Keratinocyte (primary cell): ENCODE results near the gene CTTNBP2NL. TPM values are rescaled to one million over a fixed set of nuclear protein-coding genes. Genes with fewer than 3 reads are reported as not detected.

Experiments used
- DNase-seq: peaks from one replicate; pipeline ENCODE4 v3.0.0-alpha.2; 2011; ENCODE audit warnings: low read depth, missing footprints, low spot score
- FAIRE-seq: peaks from 2 replicates; lab custom pipeline; 2011; peaks lifted over from hg19 to GRCh38; lab: Jason Lieb, UNC
- H2AFZ ChIP-seq: 2 replicates; pipeline ENCODE4 v1.6.0; 2012; ENCODE audit warnings: low read length, control low read depth, inconsistent platforms; ENCODE audit not compliant: control insufficient read depth
- H3K27ac ChIP-seq: 2 replicates; pipeline ENCODE4 v1.5.1; 2011; ENCODE audit warnings: low read length; ENCODE audit not compliant: control insufficient read depth, insufficient read depth
- H3K27me3 ChIP-seq: 3 replicates; pipeline ENCODE4 v1.6.0; 2011; ENCODE audit warnings: low read length; ENCODE audit not compliant: control insufficient read depth, insufficient read depth; ENCODE audit errors: extremely low read depth
- H3K36me3 ChIP-seq, 2 experiments: 2 replicates in 1 of 2; 3 replicates in 1 of 2; pipeline ENCODE4 v1.5.1; 2011; ENCODE audit warnings: low read length in 2 of 2, mild to moderate bottlenecking in 1 of 2; ENCODE audit not compliant: control insufficient read depth in 2 of 2, insufficient read depth in 2 of 2; ENCODE audit errors: extremely low read depth in 1 of 2
- H3K4me1 ChIP-seq: 3 replicates; pipeline ENCODE4 v1.5.1; 2011; ENCODE audit warnings: low read length; ENCODE audit not compliant: control insufficient read depth, insufficient read depth; ENCODE audit errors: extremely low read depth
- H3K4me2 ChIP-seq: 3 replicates; pipeline ENCODE4 v1.6.0; 2011; ENCODE audit warnings: low read depth, low read length; ENCODE audit not compliant: control insufficient read depth, insufficient read depth; ENCODE audit errors: extremely low read depth
- H3K4me3 ChIP-seq, 3 experiments: fragments of 200-600 bp in 1 of 3; sonication (generic) in 1 of 3; 2 replicates in 2 of 3; 3 replicates in 1 of 3; pipeline ENCODE4 v1.5.1; 2011 to 2016; ENCODE audit warnings: low read length in 3 of 3, mild to moderate bottlenecking in 3 of 3, control low read depth in 2 of 3, inconsistent platforms in 1 of 3, low read depth in 1 of 3, mixed read lengths in 1 of 3, mixed run types in 1 of 3, moderate library complexity in 1 of 3; ENCODE audit not compliant: control insufficient read depth in 2 of 3, insufficient read depth in 2 of 3; ENCODE audit errors: extremely low read depth in 1 of 3
- H3K79me2 ChIP-seq: 2 replicates; pipeline ENCODE4 v1.6.0; 2012; ENCODE audit warnings: low read length; ENCODE audit not compliant: control insufficient read depth, insufficient read depth
- H3K9ac ChIP-seq: 3 replicates; pipeline ENCODE4 v1.6.0; 2011; ENCODE audit warnings: low read length; ENCODE audit not compliant: control insufficient read depth, insufficient read depth; ENCODE audit errors: extremely low read depth
- H3K9me1 ChIP-seq: 3 replicates; pipeline ENCODE4 v1.6.0; 2011; ENCODE audit warnings: low read length; ENCODE audit not compliant: control insufficient read depth, insufficient read depth; ENCODE audit errors: extremely low read depth
- H3K9me3 ChIP-seq: 2 replicates; pipeline ENCODE4 v1.5.1; 2012; ENCODE audit warnings: low read depth, low read length; ENCODE audit not compliant: control insufficient read depth
- H4K20me1 ChIP-seq: 3 replicates; pipeline ENCODE4 v1.6.0; 2011; ENCODE audit warnings: low read length; ENCODE audit not compliant: control insufficient read depth, insufficient read depth; ENCODE audit errors: extremely low read depth
- EZH2 ChIP-seq: IDR thresholded peaks from one replicate; pipeline ENCODE4 v1.6.1; 2012; ENCODE audit warnings: inconsistent platforms, mild to moderate bottlenecking, low read length, moderate library complexity
- dilution Hi-C: fragments of 300-500 bp; cut with MboI; formaldehyde crosslinking; loops from one replicate; pipeline ENCODE4 v1.7.0; 2020; ENCODE audit warnings: low sequenced_read_pairs; ENCODE audit not compliant: extremely low pct_ligation_motif_present
- polyA plus RNA-seq, 5 experiments: library from polyadenylated mRNA; depleted of rRNA in 3 of 5; stranded (reverse) in 3 of 5; stranded (forward) in 1 of 5; unstranded in 1 of 5; fragments of >200 nt; gene quantifications; 1 replicate in 1 of 5; 2 replicates in 3 of 5; 3 replicates in 1 of 5; pipeline versions ENCODE4 v1.2.1 to v1.2.3, GENCODE V29; 2011 to 2012; ENCODE audit warnings: missing spikeins in 2 of 5, low read depth in 1 of 5, low replicate concordance in 1 of 5
- TF ChIP-seq, protein P1 (sequence below), 3 experiments: IDR thresholded peaks in 1 of 3; conservative IDR thresholded peaks in 1 of 3; optimal IDR thresholded peaks in 1 of 3; 2 replicates in 2 of 3; 3 replicates in 1 of 3; pipeline versions ENCODE3 to v1.5.1; 2011; ENCODE audit warnings: low read length in 3 of 3, mild to moderate bottlenecking in 3 of 3, moderate library complexity in 2 of 3, control low read depth in 1 of 3, inconsistent platforms in 1 of 3; ENCODE audit not compliant: insufficient read depth in 2 of 3; ENCODE audit errors: extremely low read depth in 1 of 3

CTTNBP2NL gene
- polyA plus RNA-seq, 1 donor (not counting 4 experiments of a cell fraction or from before 2014, with no cell fraction given) = 19.1 TPM

DNA sequence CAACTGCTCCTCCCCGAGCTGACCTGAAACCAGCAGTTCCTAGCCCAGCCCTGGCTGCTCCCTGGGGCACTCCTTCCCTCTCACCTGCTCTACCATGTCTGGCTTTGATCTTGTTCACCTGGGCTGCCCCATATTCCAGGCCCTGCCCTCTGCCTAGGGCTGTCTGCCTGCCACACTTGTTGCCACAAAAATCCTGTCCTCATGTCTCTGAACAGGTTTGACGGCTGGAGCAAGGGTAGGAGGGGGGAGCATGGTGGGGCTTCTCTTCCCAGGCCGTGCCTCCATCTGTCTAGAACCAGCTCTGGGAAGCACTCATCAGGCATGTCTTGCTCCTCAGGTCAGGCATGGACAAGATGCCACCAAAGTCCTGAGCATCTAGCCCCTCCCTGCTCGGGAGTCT lies 68.5 kb downstream of the CTTNBP2NL start:
- Histone ChIP-seq H3K9me1 (peaks cover 3% of the 10 kb centered on the region), H2AFZ (no peak overlapping the region), H3K36me3 (no peaks in the 10 kb centered on the region), H3K4me2 (peak overlapping the region; percentile 49), H4K20me1 (no peaks in the 10 kb centered on the region), H3K4me1 (peaks cover 55% of the 10 kb centered on the region), H3K9me3 (no peaks in the 10 kb centered on the region), H3K79me2 (no peaks in the 10 kb centered on the region), H3K4me3 (no peak overlapping the region), H3K27me3 (no peaks in the 10 kb centered on the region), H3K9ac (no peak overlapping the region), H3K27ac (peak overlapping the region; percentile 40)
- FAIRE-seq (no peak), DNase-seq (no peak)
- dilution Hi-C loops = no loop called here
- TF ChIP-seq EZH2 = no peak
- TF ChIP-seq, protein P1, sequence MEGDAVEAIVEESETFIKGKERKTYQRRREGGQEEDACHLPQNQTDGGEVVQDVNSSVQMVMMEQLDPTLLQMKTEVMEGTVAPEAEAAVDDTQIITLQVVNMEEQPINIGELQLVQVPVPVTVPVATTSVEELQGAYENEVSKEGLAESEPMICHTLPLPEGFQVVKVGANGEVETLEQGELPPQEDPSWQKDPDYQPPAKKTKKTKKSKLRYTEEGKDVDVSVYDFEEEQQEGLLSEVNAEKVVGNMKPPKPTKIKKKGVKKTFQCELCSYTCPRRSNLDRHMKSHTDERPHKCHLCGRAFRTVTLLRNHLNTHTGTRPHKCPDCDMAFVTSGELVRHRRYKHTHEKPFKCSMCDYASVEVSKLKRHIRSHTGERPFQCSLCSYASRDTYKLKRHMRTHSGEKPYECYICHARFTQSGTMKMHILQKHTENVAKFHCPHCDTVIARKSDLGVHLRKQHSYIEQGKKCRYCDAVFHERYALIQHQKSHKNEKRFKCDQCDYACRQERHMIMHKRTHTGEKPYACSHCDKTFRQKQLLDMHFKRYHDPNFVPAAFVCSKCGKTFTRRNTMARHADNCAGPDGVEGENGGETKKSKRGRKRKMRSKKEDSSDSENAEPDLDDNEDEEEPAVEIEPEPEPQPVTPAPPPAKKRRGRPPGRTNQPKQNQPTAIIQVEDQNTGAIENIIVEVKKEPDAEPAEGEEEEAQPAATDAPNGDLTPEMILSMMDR (optimal IDR thresholded peaks at IDR 0.05 in 1 of 3, IDR thresholded peaks at IDR 0.05 in 1 of 3, conservative IDR thresholded peaks at IDR 0.05 in 1 of 3; ENCODE audit: extremely low read depth in 1 of 3, insufficient read depth in 2 of 3, low read length in 3 of 3) = no peak

DNA sequence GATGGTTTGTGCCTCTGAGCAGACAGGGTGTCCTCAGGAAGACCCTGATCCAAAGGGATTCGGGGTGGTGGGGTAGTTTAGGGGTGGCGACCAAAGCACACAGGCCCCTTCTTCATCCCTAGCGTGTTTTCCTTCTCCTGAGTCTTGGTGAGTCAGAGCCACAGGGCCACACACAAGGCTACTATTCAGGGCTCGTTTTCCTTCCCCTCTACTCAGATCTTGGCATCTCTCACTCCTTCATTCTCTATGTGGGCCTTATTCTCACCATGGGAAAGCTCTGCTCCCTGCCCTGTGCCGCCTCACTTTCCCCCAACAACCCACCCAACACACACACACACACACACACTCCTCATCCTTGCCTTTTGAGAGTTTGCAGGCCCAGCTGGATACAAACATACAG lies 69.1 kb downstream of the CTTNBP2NL start:
- DNase-seq (no peak), FAIRE-seq (peak; percentile 34)
- Histone ChIP-seq H3K79me2 (no peaks in the 10 kb centered on the region), H4K20me1 (no peaks in the 10 kb centered on the region), H3K9ac (peak overlapping the region; percentile 80), H3K36me3 (no peaks in the 10 kb centered on the region), H3K4me2 (peak overlapping the region; percentile 92), H3K27me3 (no peaks in the 10 kb centered on the region), H3K4me3 (no peak overlapping the region), H3K9me3 (no peaks in the 10 kb centered on the region), H2AFZ (no peak overlapping the region), H3K27ac (peak overlapping the region; percentile 40), H3K4me1 (peaks cover 60% of the 10 kb centered on the region), H3K9me1 (peaks cover 3% of the 10 kb centered on the region)
- TF ChIP-seq EZH2 = no peak
- TF ChIP-seq, protein P1 (optimal IDR thresholded peaks at IDR 0.05 in 1 of 3, IDR thresholded peaks at IDR 0.05 in 1 of 3, conservative IDR thresholded peaks at IDR 0.05 in 1 of 3; ENCODE audit: extremely low read depth in 1 of 3, insufficient read depth in 2 of 3, low read length in 3 of 3) = no peak
- dilution Hi-C loops = no loop called here
